Gastrocnemius medialis (tissue), 4 donors: ENCODE measurements around the gene PRPF18.

ENCODE experiments used
- CTCF ChIP-seq, 5 experiments: fragments of 450-650 bp in 3 of 5; fragments of 200-600 bp in 2 of 5; sonication (generic) in 2 of 5; IDR thresholded peaks in 4 of 5; conservative IDR thresholded peaks in 1 of 5; 1 replicate in 4 of 5; 2 replicates in 1 of 5; pipeline ENCODE4 v1.5.1; 2016 to 2019; ENCODE audit warnings: antibody characterized with exemption in 5 of 5, mild to moderate bottlenecking in 3 of 5, moderate library complexity in 3 of 5
- POLR2A ChIP-seq, 2 donors: fragments of 450-650 bp; IDR thresholded peaks; one replicate each; pipeline ENCODE4 v1.6.1; 2017; ENCODE audit warnings: antibody characterized with exemption in 2 of 2, mild to moderate bottlenecking in 2 of 2, moderate library complexity in 2 of 2

DNA sequence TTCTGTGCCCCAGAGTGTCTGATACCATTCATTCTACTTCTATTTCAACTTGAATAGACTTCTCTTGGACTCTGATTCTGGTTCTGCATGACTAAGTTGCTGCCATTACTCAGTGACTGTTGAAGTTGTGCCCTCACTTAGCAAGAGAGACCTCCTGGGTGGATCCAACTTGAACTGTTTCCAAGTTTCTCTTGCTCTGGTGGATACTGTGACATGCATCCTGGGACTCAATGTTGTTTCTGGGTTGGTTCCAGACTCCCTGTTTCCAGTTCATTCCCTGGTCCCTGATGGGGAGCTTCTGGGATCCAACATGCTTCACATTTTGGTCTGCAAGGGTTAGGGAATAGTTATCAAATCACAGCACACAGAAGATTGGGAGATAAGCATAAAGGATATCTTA lies 26.2 kb upstream of the PRPF18 start:
- TF ChIP-seq CTCF (IDR thresholded peaks at IDR 0.05 in 4 of 5, conservative IDR thresholded peaks at IDR 0.05 in 1 of 5) (no peak), POLR2A (IDR thresholded peaks at IDR 0.05) (no peak)
